Fibroblast of skin of left quadriceps (primary cell): ENCODE measurements around the gene SVEP1.

Source experiments
- DNase-seq, 2 experiments: peaks; one replicate each; pipeline ENCODE4 v3.0.0-alpha.2; 2013; ENCODE audit warnings: low read depth in 2 of 2

The SVEP1 gene

DNA sequence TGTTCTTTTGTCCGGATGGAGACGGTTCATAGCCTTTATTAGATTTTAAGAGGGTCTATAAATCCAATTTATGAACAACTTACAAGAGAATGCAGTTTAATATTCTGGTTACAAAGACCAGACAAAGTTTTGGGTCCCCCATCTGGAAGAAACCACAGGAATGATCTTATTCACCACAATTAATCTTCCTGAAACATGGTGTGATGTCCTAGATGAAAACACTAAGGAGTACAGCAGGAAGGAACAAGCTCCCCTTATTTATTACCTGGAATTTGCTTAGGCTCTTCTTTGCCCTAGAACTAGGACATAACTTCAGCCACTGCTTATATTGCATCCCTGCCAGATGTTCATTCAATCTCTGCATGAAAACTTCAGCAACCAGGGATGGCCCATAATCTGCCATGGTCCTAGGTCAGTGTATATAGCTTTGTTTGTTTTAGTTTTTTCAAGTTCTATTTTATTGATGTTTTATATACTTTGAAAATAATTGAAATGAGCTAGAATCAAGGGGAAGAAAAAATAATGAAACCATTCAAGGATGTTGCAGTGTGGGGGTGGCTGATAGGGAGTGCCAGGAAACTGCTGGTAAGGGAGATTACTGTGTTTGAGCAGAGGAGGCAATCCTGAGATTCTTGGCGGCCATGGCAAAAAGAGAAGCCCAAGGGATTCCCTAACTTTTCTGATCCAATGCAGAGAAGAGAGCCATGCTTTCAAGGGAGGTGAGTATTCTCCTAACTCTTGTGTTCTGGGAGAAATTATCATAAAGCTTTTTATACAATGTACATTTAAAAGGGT, 258.7 kb downstream of the SVEP1 start:
- peak; percentile 54 to 59 for DNase-seq

DNA sequence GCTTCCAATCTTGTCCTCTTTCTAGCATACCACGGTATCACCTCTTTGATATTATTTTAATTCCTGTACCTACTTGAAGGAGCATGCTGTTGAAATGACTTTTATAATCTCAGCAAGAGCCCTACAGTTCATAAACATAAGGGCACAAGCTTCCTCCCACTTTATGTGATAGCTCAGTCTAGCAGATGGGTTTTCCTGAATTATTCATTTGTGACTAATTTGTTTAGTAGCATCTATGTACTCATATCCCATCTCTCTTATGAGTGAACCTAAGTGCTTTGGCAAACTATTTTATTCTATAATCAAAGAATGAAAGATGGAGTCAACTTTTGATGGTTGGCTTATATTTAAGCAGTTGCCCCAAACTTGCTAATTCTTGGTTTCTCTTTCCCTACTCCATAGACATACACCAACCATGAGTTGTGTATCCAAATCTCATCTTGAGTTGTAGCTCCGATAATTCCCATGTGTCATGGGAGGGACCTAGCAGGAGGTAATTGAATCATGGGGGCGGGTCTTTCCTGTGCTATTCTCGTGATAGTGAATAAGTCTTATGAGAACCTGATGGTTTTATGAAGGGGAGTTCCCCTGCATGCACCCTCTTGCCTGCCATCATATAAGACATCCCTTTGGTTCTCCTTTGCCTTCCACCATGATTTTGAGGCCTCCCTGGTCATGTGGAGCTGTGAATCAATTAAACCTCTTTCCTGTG, 259.6 kb downstream of the SVEP1 start:
- no peak for DNase-seq

DNA sequence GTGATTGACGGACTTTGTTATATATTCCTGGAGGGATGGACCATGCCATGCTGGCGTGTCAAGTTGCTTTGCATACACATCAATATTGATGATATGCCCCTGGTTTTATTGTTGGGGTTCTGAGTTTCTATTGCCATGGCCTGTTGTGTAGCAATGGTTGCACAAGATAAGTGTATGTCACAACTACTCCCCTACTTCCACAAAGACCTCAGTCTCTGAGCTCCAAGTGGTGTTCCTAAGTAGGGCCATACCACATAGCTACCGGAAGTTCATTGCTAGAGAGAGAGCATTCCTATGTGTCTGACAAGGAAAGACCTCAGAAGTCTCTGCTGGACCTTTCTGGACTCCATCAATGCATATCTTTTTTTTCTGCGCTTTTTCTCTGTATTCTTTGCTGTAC, 261.6 kb downstream of the SVEP1 start:
- no peak for DNase-seq

DNA sequence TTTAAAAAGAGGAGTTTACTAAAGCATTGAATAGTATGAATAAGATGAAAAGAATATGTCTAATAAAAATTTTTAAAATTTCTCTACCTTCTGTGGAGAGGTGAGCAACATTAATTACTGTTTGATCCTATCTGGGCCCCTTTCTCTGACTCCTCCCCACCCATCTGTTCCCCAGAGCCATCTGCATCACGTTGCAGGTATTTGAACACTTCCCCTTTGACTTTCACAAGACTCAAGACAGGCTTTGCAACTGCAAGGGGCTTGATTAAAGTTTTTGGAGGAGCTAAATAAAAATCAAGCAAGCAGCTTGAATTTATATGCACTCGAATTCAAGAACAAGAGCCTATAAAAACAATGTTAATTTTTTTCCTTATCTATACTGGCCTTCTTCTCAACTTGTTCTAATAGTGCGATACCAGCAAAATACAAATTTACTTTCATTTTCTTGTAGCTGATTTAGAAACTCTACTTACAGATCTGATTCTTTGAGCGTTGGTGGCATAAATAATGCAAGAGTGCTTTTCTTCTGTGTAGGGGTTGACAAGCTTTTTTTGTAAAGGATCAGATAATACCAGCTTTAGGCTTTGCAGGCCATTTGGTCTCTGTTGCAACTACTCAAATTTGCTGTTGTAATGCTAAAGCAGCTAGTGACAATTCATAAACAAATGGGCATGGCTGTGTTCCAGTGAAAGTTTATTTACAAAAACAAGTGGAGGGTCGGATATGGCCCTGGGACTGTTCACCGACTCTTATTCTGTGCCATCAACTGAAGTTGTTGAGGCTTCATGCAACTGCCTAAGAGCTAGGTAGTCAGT, 263.1 kb downstream of the SVEP1 start:
- no peak for DNase-seq
